H9 (cell line): Measurements from ENCODE around the gene EPO. TPM values are rescaled to one million over a fixed set of nuclear protein-coding genes. Genes with fewer than 3 reads are reported as not detected.

Source experiments
- DNase-seq: peaks from one replicate; pipeline ENCODE4 v3.0.0-alpha.2; 2017
- H2AFZ ChIP-seq: one replicate; pipeline ENCODE4 v1.6.1; 2013; ENCODE audit warnings: mild to moderate bottlenecking, low read length, control low read depth, moderate library complexity
- H2AK5ac ChIP-seq: 2 replicates; pipeline ENCODE4 v1.6.1; 2013; ENCODE audit warnings: low read length, control low read depth, mixed read lengths; ENCODE audit not compliant: insufficient read length
- H2BK120ac ChIP-seq: one replicate; pipeline ENCODE4 v1.6.1; 2013; ENCODE audit warnings: low read depth, mild to moderate bottlenecking, low read length, control low read depth, inconsistent platforms; ENCODE audit not compliant: poor library complexity, severe bottlenecking
- H2BK12ac ChIP-seq: 2 replicates; pipeline ENCODE4 v1.6.1; 2013; ENCODE audit warnings: low read length, control low read depth, mixed read lengths, low read depth; ENCODE audit not compliant: insufficient read length
- H2BK15ac ChIP-seq: 2 replicates; pipeline ENCODE4 v1.6.1; 2013; ENCODE audit warnings: low read depth, low read length, control low read depth
- H2BK20ac ChIP-seq: one replicate; pipeline ENCODE4 v1.6.1; 2013; ENCODE audit warnings: low read depth, mild to moderate bottlenecking, low read length, control low read depth, inconsistent platforms; ENCODE audit not compliant: poor library complexity, severe bottlenecking
- H2BK5ac ChIP-seq: 2 replicates; pipeline ENCODE4 v1.6.1; 2013; ENCODE audit warnings: low read length, control low read depth, mixed read lengths; ENCODE audit not compliant: insufficient read length
- H3K14ac ChIP-seq: 2 replicates; pipeline ENCODE4 v1.6.1; 2013; ENCODE audit warnings: low read length, control low read depth; ENCODE audit not compliant: insufficient read depth
- H3K18ac ChIP-seq: 2 replicates; pipeline ENCODE4 v1.6.1; 2013; ENCODE audit warnings: low read depth, mild to moderate bottlenecking, mixed read lengths, low read length, control low read depth; ENCODE audit not compliant: insufficient read length
- H3K23ac ChIP-seq: 2 replicates; pipeline ENCODE4 v1.6.1; 2013; ENCODE audit warnings: low read length, control low read depth, mixed read lengths, low read depth; ENCODE audit not compliant: insufficient read length
- H3K23me2 ChIP-seq: 2 replicates; pipeline ENCODE4 v1.6.1; 2013; ENCODE audit warnings: low read depth, mild to moderate bottlenecking, mixed read lengths, low read length, control low read depth; ENCODE audit not compliant: insufficient read length, poor library complexity, severe bottlenecking
- H3K27ac ChIP-seq: 2 replicates; pipeline ENCODE4 v1.5.1; 2013; ENCODE audit warnings: low read length, control low read depth, mixed read lengths, low read depth; ENCODE audit not compliant: insufficient read length
- H3K27me3 ChIP-seq: 2 replicates; pipeline ENCODE4 v1.6.1; 2013; ENCODE audit warnings: low read length, control low read depth, inconsistent platforms; ENCODE audit not compliant: insufficient read depth
- H3K4ac ChIP-seq: 2 replicates; pipeline ENCODE4 v1.6.1; 2013; ENCODE audit warnings: low read depth, mild to moderate bottlenecking, control low read depth, inconsistent platforms, low read length, moderate library complexity
- H3K4me1 ChIP-seq: 2 replicates; pipeline ENCODE4 v1.6.1; 2013; ENCODE audit warnings: low read length, control low read depth, inconsistent platforms; ENCODE audit not compliant: insufficient read depth
- H3K4me2 ChIP-seq: 2 replicates; pipeline ENCODE4 v1.6.1; 2013; ENCODE audit warnings: low read length, control low read depth, mixed read lengths; ENCODE audit not compliant: insufficient read length, insufficient read depth
- H3K56ac ChIP-seq: 2 replicates; pipeline ENCODE4 v1.6.1; 2013; ENCODE audit warnings: low read depth, mild to moderate bottlenecking, mixed read lengths, low read length, control low read depth; ENCODE audit not compliant: insufficient read length
- H3K79me1 ChIP-seq: 2 replicates; pipeline ENCODE4 v1.6.1; 2013; ENCODE audit warnings: low read depth, mild to moderate bottlenecking, moderate library complexity, low read length, control low read depth, inconsistent platforms; ENCODE audit not compliant: insufficient read depth, poor library complexity, severe bottlenecking
- H3K79me2 ChIP-seq: 2 replicates; pipeline ENCODE4 v1.6.1; 2013; ENCODE audit warnings: low read length, control low read depth, inconsistent platforms; ENCODE audit not compliant: insufficient read depth
- H3K9ac ChIP-seq: 2 replicates; pipeline ENCODE4 v1.6.1; 2013; ENCODE audit warnings: low read length, control low read depth, mixed read lengths; ENCODE audit not compliant: insufficient read length; ENCODE audit errors: extremely low read depth
- H3K9me3 ChIP-seq: one replicate; pipeline ENCODE4 v1.6.1; 2013; ENCODE audit warnings: low read depth, low read length, inconsistent platforms; ENCODE audit not compliant: control insufficient read depth
- H3T11ph ChIP-seq: one replicate; pipeline ENCODE4 v1.6.1; 2013; ENCODE audit warnings: mild to moderate bottlenecking, low read length, control low read depth, inconsistent platforms
- H4K20me1 ChIP-seq: one replicate; pipeline ENCODE4 v1.6.1; 2013; ENCODE audit not compliant: control insufficient read depth, insufficient read length, insufficient read depth
- H4K5ac ChIP-seq: 2 replicates; pipeline ENCODE4 v1.6.1; 2013; ENCODE audit warnings: low read depth, mild to moderate bottlenecking, mixed read lengths, low read length, control low read depth; ENCODE audit not compliant: insufficient read length
- H4K8ac ChIP-seq: replicated peaks from 2 replicates; pipeline ENCODE4 v1.6.1; 2013; ENCODE audit warnings: low read length, control low read depth, mixed read lengths, low read depth; ENCODE audit not compliant: insufficient read length
- H4K91ac ChIP-seq: 2 replicates; pipeline ENCODE4 v1.6.1; 2013; ENCODE audit warnings: low read depth, mild to moderate bottlenecking, moderate library complexity, mixed read lengths, low read length, control low read depth; ENCODE audit not compliant: insufficient read length
- H3K27ac Mint-ChIP-seq, 3 experiments: 2 replicates in 2 of 3; 3 replicates in 1 of 3; pipeline ENCODE4 v1.8.0; 2020 to 2021; ENCODE audit warnings: mixed read lengths in 3 of 3, mild to moderate bottlenecking in 1 of 3, moderate library complexity in 1 of 3
- H3K27me3 Mint-ChIP-seq: 2 replicates; pipeline ENCODE4 v1.8.0; 2021; ENCODE audit warnings: low read depth, mild to moderate bottlenecking, moderate library complexity, mixed read lengths
- H3K36me3 Mint-ChIP-seq, 3 experiments: 2 replicates in 2 of 3; 3 replicates in 1 of 3; pipeline ENCODE4 v1.8.0; 2020 to 2021; ENCODE audit warnings: low read depth in 3 of 3, mixed read lengths in 3 of 3; ENCODE audit not compliant: insufficient read depth in 1 of 3
- H3K4me1 Mint-ChIP-seq, 2 experiments: 2 replicates each; pipeline ENCODE4 v1.8.0; 2020; ENCODE audit warnings: mixed read lengths in 2 of 2
- H3K4me3 Mint-ChIP-seq, 2 experiments: 2 replicates in 1 of 2; 3 replicates in 1 of 2; pipeline ENCODE4 v1.8.0; 2020 to 2021; ENCODE audit warnings: mild to moderate bottlenecking in 2 of 2, mixed read lengths in 2 of 2, moderate library complexity in 1 of 2
- H3K9me3 Mint-ChIP-seq, 2 experiments: 2 replicates in 1 of 2; 3 replicates in 1 of 2; pipeline ENCODE4 v1.8.0; 2020; ENCODE audit warnings: mild to moderate bottlenecking in 2 of 2, mixed read lengths in 2 of 2, moderate library complexity in 1 of 2
- WGBS: extraction: QIAGEN DNeasy Blood & Tissue Kit; methylation state at CpG from one replicate; pipeline ENCODE4 v1.1.7; 2013; ENCODE audit warnings: missing lambda C conversion rate, low lambda C conversion rate, mixed read lengths; ENCODE audit not compliant: insufficient read length; ENCODE audit errors: extremely low coverage; 5-methylcytosine and 5-hydroxymethylcytosine counted together
- total RNA-seq: library from RNA; stranded (reverse); gene quantifications from 2 replicates; pipeline ENCODE4 v1.2.1, GENCODE V29; 2021
- TF ChIP-seq, protein P1 (sequence below): fragments of 200-600 bp; sonication (generic); conservative IDR thresholded peaks from 3 replicates; pipeline ENCODE4 v1.8.0; 2021; ENCODE audit warnings: antibody characterized with exemption, mild to moderate bottlenecking

The EPO gene
- total RNA-seq, 1 experiment from 2014 or later: 0.44 TPM

DNA sequence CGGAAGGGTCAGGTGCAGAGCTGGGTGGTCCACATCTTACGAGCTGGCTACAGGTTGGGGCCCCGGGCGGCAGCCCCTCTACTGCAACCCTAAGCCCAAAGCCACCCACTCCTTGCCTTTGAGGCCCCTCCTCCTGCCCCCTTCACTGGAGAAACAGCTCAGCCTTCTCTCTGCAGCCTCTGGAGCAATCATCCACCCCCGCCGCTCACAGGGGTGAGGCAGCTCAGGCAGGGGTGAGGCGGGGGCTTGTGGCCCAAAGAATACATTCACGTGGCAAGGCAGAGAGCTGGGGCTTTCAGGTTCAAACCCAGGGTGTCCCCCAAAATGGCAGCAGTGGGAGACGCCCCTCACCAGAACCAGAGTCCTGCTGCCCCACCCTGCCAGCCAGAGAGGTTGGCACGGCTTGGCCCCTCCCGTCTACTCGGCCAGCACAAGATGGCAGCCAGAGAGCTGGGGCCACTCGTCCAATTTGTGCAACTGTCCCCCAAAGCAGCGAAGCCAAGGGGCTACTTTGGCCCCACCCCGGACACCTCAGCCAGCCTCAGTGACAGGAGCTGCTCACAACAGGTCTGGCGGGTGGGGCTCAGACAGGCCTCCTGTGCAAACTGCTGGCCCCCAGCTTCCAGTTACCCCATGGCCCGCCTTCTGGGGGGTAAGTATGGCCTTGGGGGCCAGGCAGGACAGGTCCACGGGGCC lies 39.5 kb upstream of the EPO start:
- Mint-ChIP-seq H3K9me3 (no peaks in the 10 kb centered on the region), H3K36me3 (peaks cover 21 to 71% (median 66%) of the 10 kb centered on the region in 3 experiments), H3K27ac (peak overlapping the region in 1 of 3 experiments; percentile 84; a peak in 2 of 7 replicates), H3K4me3 (no peak overlapping the region), H3K4me1 (peaks cover 5 to 18% of the 10 kb centered on the region in 2 experiments), H3K27me3 (peaks cover 3% of the 10 kb centered on the region)
- Histone ChIP-seq H3K4me2 (no peak overlapping the region), H3K27me3 (no peaks in the 10 kb centered on the region), H3K9me3 (no peaks in the 10 kb centered on the region), H3K27ac (no peak overlapping the region), H2AFZ (no peak overlapping the region), H2BK20ac (no peak overlapping the region), H2BK120ac (no peak overlapping the region), H3K79me2 (no peaks in the 10 kb centered on the region), H3K9ac (no peak overlapping the region), H3T11ph (no peak overlapping the region), H3K23me2 (peaks cover 2% of the 10 kb centered on the region), H2BK5ac (no peak overlapping the region), H4K8ac (no peak overlapping the region), H4K20me1 (no peaks in the 10 kb centered on the region), H2BK12ac (no peak overlapping the region), H3K4ac (no peak overlapping the region), H4K91ac (no peak overlapping the region), H3K56ac (no peak overlapping the region), H4K5ac (no peak overlapping the region), H3K23ac (no peak overlapping the region), H2AK5ac (no peak overlapping the region), H3K14ac (no peak overlapping the region), H3K18ac (no peak overlapping the region), H2BK15ac (no peak overlapping the region), H3K79me1 (no peaks in the 10 kb centered on the region), H3K4me1 (no peaks in the 10 kb centered on the region)
- WGBS: no CpG with 5 or more reads among the region's 18 CpGs
- no peak for DNase-seq
- TF ChIP-seq, protein P1, sequence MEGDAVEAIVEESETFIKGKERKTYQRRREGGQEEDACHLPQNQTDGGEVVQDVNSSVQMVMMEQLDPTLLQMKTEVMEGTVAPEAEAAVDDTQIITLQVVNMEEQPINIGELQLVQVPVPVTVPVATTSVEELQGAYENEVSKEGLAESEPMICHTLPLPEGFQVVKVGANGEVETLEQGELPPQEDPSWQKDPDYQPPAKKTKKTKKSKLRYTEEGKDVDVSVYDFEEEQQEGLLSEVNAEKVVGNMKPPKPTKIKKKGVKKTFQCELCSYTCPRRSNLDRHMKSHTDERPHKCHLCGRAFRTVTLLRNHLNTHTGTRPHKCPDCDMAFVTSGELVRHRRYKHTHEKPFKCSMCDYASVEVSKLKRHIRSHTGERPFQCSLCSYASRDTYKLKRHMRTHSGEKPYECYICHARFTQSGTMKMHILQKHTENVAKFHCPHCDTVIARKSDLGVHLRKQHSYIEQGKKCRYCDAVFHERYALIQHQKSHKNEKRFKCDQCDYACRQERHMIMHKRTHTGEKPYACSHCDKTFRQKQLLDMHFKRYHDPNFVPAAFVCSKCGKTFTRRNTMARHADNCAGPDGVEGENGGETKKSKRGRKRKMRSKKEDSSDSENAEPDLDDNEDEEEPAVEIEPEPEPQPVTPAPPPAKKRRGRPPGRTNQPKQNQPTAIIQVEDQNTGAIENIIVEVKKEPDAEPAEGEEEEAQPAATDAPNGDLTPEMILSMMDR: no peak
